Hepatocyte (in vitro differentiated cells): ENCODE measurements around the gene PRKACA. TPM values are rescaled to one million over a fixed set of nuclear protein-coding genes. Genes with fewer than 3 reads are reported as not detected.

Source experiments
- DNase-seq: peaks from one replicate; pipeline ENCODE4 v3.0.0-alpha.2; 2016; ENCODE audit warnings: low spot score
- H2AFZ ChIP-seq: fragments of 200-600 bp; sonication (generic); 2 replicates; pipeline ENCODE4 v1.6.0; 2016; ENCODE audit warnings: antibody characterized with exemption, mild to moderate bottlenecking
- H3K27ac ChIP-seq: fragments of 200-600 bp; sonication (generic); 2 replicates; pipeline ENCODE4 v1.5.1; 2016; ENCODE audit warnings: mild to moderate bottlenecking
- H3K27me3 ChIP-seq: fragments of 200-600 bp; sonication (generic); 2 replicates; pipeline ENCODE4 v1.6.1; 2016
- H3K36me3 ChIP-seq: fragments of 200-600 bp; sonication (generic); replicated peaks from 2 replicates; pipeline ENCODE4 v1.5.1; 2016; ENCODE audit warnings: low read depth; ENCODE audit not compliant: insufficient read depth
- H3K4me1 ChIP-seq: fragments of 200-600 bp; sonication (generic); 2 replicates; pipeline ENCODE4 v1.5.1; 2016; ENCODE audit warnings: mild to moderate bottlenecking, moderate library complexity; ENCODE audit not compliant: insufficient read depth
- H3K4me2 ChIP-seq: fragments of 200-600 bp; sonication (generic); 2 replicates; pipeline ENCODE4 v1.6.0; 2016
- H3K4me3 ChIP-seq: fragments of 200-600 bp; sonication (generic); 2 replicates; pipeline ENCODE4 v1.5.1; 2016; ENCODE audit warnings: mild to moderate bottlenecking
- H3K79me2 ChIP-seq: fragments of 200-600 bp; sonication (generic); 2 replicates; pipeline ENCODE4 v1.6.0; 2017; ENCODE audit warnings: mild to moderate bottlenecking
- H3K9me2 ChIP-seq: fragments of 200-600 bp; sonication (generic); replicated peaks from 2 replicates; pipeline ENCODE4 v1.6.0; 2017; ENCODE audit warnings: mild to moderate bottlenecking; ENCODE audit not compliant: insufficient read depth
- H3K9me3 ChIP-seq: fragments of 200-600 bp; sonication (generic); 2 replicates; pipeline ENCODE4 v1.5.1; 2016; ENCODE audit warnings: low read depth, mild to moderate bottlenecking
- H4K20me1 ChIP-seq: fragments of 200-600 bp; sonication (generic); 2 replicates; pipeline ENCODE4 v1.6.0; 2016; ENCODE audit warnings: mild to moderate bottlenecking; ENCODE audit not compliant: insufficient read depth, poor library complexity, severe bottlenecking
- EZH2 ChIP-seq: fragments of 200-600 bp; sonication (generic); IDR thresholded peaks from 2 replicates; pipeline ENCODE4 v1.6.1; 2016; ENCODE audit warnings: antibody characterized with exemption, mild to moderate bottlenecking, borderline replicate concordance
- EZH2phosphoT487 ChIP-seq: fragments of 200-600 bp; sonication (generic); IDR thresholded peaks from one replicate; pipeline ENCODE4 v1.6.1; 2018; ENCODE audit warnings: antibody characterized with exemption, mild to moderate bottlenecking, low read depth, moderate library complexity; ENCODE audit not compliant: unreplicated experiment, severe bottlenecking
- WGBS: methylation state at CpG from one replicate; pipeline ENCODE4 v1.1.6; 2016; ENCODE audit warnings: low lambda C conversion rate; ENCODE audit errors: missing lambda C conversion rate; 5-methylcytosine and 5-hydroxymethylcytosine counted together
- polyA plus RNA-seq: library from polyadenylated mRNA; unstranded; fragments of >200 nt; fragmentation: Nextera tagmentation; extraction: Ambion mirVana; gene quantifications from 2 replicates; pipeline ENCODE4 v1.2.1, GENCODE V29; 2016
- total RNA-seq: library from RNA; depleted of rRNA; stranded (reverse); fragments of >200 nt; gene quantifications from 2 replicates; pipeline ENCODE4 v1.2.3, GENCODE V29; 2014
- TF ChIP-seq, protein P1 (sequence below): fragments of 200-600 bp; sonication (generic); IDR thresholded peaks from 2 replicates; pipeline ENCODE4 v1.5.1; 2016; ENCODE audit warnings: antibody characterized with exemption, mild to moderate bottlenecking; ENCODE audit not compliant: poor library complexity

PRKACA gene
- total and polyA plus RNA-seq, 2 experiments from 2014 or later: 13.4 to 41.5 TPM

DNA sequence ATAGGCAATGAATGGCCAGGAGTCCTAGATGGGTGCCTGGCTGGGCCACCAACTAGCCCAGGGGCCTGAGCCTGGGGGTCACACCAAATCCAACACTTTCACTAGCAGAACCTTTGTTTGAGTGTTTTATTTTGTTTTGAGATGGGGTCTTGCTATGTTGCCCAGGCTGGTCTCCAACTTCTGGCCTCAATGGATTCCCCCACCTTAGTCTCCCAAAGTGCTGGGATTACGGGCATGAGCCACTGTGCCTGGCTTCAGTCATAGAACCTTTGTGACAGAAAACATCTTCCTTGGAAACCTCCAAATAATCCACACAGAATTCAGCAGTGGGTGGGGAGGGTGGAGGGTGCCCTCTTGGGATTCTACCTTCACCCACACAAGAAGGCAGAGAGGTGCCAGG is 6.1 kb downstream of the PRKACA start:
- H2AFZ ChIP-seq: no peak overlapping the region
- peaks cover 56% of the 10 kb centered on the region for H3K79me2 ChIP-seq
- no peak overlapping the region for H3K27ac ChIP-seq
- DNase-seq: no peak
- H3K4me2 ChIP-seq: no peak overlapping the region
- 100% methylated on average over 1 of the region's 1 CpG for WGBS
- no peak for TF ChIP-seq EZH2
- no peak for TF ChIP-seq EZH2phosphoT487
- TF ChIP-seq, protein P1, sequence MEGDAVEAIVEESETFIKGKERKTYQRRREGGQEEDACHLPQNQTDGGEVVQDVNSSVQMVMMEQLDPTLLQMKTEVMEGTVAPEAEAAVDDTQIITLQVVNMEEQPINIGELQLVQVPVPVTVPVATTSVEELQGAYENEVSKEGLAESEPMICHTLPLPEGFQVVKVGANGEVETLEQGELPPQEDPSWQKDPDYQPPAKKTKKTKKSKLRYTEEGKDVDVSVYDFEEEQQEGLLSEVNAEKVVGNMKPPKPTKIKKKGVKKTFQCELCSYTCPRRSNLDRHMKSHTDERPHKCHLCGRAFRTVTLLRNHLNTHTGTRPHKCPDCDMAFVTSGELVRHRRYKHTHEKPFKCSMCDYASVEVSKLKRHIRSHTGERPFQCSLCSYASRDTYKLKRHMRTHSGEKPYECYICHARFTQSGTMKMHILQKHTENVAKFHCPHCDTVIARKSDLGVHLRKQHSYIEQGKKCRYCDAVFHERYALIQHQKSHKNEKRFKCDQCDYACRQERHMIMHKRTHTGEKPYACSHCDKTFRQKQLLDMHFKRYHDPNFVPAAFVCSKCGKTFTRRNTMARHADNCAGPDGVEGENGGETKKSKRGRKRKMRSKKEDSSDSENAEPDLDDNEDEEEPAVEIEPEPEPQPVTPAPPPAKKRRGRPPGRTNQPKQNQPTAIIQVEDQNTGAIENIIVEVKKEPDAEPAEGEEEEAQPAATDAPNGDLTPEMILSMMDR: no peak
- no peaks in the 10 kb centered on the region for H3K9me3 ChIP-seq
- H4K20me1 ChIP-seq: peaks cover 5% of the 10 kb centered on the region
- H3K36me3 ChIP-seq: no peaks in the 10 kb centered on the region
- no peak overlapping the region for H3K4me3 ChIP-seq
- no peaks in the 10 kb centered on the region for H3K9me2 ChIP-seq
- H3K4me1 ChIP-seq: peaks cover 10% of the 10 kb centered on the region
- no peaks in the 10 kb centered on the region for H3K27me3 ChIP-seq

DNA sequence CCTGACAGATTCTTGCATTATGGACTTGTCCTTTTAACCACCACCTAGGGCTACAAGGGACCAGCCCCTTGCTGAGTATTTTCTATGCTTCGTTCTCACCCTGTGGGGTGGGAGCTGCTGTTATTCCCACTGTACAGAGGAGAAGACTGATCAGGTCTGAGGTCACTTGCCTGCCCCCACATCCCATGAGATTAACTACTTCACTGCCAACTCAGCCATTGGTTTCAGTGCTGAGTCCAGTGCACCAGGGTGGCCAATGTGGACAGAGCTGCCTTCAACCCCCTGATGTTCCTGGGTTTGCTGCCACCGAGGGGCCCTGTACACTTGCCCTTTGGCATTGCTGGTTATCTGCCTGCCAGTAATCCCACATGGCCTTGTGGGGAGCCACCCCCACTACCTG is 6.9 kb downstream of the PRKACA start:
- Histone ChIP-seq H3K4me3 (no peak overlapping the region), H4K20me1 (peaks cover 3% of the 10 kb centered on the region), H3K27me3 (no peaks in the 10 kb centered on the region), H3K79me2 (peaks cover 47% of the 10 kb centered on the region), H3K9me3 (no peaks in the 10 kb centered on the region), H3K36me3 (no peaks in the 10 kb centered on the region), H3K27ac (no peak overlapping the region), H3K4me1 (peaks cover 10% of the 10 kb centered on the region), H3K4me2 (no peak overlapping the region), H2AFZ (no peak overlapping the region), H3K9me2 (no peaks in the 10 kb centered on the region)
- WGBS: 75% methylated on average over 2 of the region's 2 CpGs
- no peak for DNase-seq
- TF ChIP-seq, protein P1: no peak
- TF ChIP-seq EZH2phosphoT487 (no peak), EZH2 (no peak)

DNA sequence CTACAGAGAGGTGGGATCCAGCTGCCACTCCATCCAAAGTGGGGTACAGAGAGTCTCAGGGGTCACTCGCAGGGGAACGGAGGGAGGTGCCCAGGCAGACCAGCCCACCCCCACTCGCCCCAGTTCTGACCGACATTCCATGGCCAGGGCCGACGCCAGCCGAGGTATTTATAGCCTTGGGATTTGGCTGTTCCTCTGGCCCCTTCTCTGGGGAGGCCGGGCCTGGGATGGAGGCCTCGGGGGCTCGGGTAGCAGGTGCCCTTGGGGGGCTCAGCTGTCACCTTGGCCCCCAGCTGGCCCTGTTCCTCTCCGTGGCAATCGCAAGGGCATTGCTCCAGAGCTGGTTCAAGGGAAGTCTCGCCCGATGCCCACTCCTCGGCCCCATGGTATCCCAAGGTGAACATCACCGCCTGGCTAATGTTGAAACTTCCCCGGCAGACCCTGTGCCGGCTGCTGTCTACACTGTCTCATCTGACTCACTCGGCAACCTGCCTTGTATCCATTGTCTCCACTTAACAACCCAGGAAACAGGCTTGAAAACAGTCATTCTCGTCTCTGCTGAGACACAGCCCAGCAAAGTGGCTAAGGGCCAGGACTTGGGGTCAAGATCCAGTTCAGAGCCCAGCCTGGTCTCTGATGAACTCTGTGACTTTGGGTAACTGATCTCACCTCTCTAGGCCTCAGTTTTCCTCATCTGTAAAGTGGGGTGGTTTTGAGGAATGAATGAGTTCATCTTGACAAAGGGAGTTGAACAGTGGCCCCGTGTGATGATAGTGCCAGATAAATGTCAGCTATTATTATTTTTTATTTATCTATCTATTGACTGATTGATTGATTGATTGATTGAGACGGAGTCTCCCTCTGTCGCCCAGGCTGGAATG is 9.7 kb downstream of the PRKACA start:
- Histone ChIP-seq H3K4me3 (no peak overlapping the region), H3K9me2 (no peaks in the 10 kb centered on the region), H3K36me3 (no peaks in the 10 kb centered on the region), H3K9me3 (no peaks in the 10 kb centered on the region), H3K4me2 (no peak overlapping the region), H4K20me1 (peaks cover 2% of the 10 kb centered on the region), H3K4me1 (peaks cover 4% of the 10 kb centered on the region), H3K79me2 (peaks cover 20% of the 10 kb centered on the region), H3K27ac (no peak overlapping the region), H3K27me3 (no peaks in the 10 kb centered on the region), H2AFZ (no peak overlapping the region)
- TF ChIP-seq EZH2 (no peak), EZH2phosphoT487 (no peak)
- TF ChIP-seq, protein P1: no peak
- DNase-seq: no peak
- 89% methylated on average over 23 of the region's 23 CpGs for WGBS
